Naive thymus-derived CD4-positive, alpha-beta T cell (primary cell): Measurements from ENCODE around the gene TUBB2B. TPM values are rescaled to one million over a fixed set of nuclear protein-coding genes. Genes with fewer than 3 reads are reported as not detected.
"Not testable (repeated sequence)": the region's sequence is repeated elsewhere in the genome, so short reads cannot be mapped to it uniquely, and the experiment has no call there.

ENCODE experiments used
- ATAC-seq: fragments of 150-1000 bp; cut with Tn5 transposase; 2 replicates; pipeline ENCODE4 v1.10.0; 2021; ENCODE audit warnings: mild to moderate bottlenecking, moderate library complexity
- CTCF ChIA-PET: fragments of 350-600 bp; sonication (Branson Sonifier 250); formaldehyde crosslinking; loops from one replicate; lab custom pipeline; 2021; ENCODE audit warnings: antibody characterized with exemption; lab: Charles Lee
- POLR2A ChIA-PET: fragments of 350-600 bp; sonication (Branson Sonifier 250); formaldehyde crosslinking; loops from one replicate; lab custom pipeline; 2021; ENCODE audit warnings: antibody characterized with exemption, inconsistent platforms; lab: Charles Lee
- DNase-seq, 9 donors: peaks; one replicate each; pipeline versions ENCODE4 v3.0.0 to v3.0.0-alpha.2; 2020 to 2022; ENCODE audit warnings: mixed read lengths in 1 of 9
- H3K27ac ChIP-seq: one replicate; pipeline ENCODE4 v1.7.0; 2013; ENCODE audit warnings: mild to moderate bottlenecking, low read depth, low read length, moderate library complexity
- H3K27me3 ChIP-seq, 2 donors: one replicate each; pipeline ENCODE4 v1.7.0; 2013; ENCODE audit warnings: low read length in 2 of 2, mild to moderate bottlenecking in 2 of 2, moderate library complexity in 2 of 2; ENCODE audit not compliant: control insufficient read depth in 2 of 2, insufficient read depth in 2 of 2
- H3K36me3 ChIP-seq, 3 experiments: 1 replicate in 2 of 3; 2 replicates in 1 of 3; pipeline ENCODE4 v1.7.0; 2013; ENCODE audit warnings: low read length in 3 of 3, mild to moderate bottlenecking in 3 of 3, moderate library complexity in 1 of 3; ENCODE audit not compliant: insufficient read depth in 3 of 3, control insufficient read depth in 2 of 3
- H3K4me1 ChIP-seq, 2 donors: one replicate each; pipeline ENCODE4 v1.7.0; 2013; ENCODE audit warnings: low read length in 2 of 2, mild to moderate bottlenecking in 2 of 2, moderate library complexity in 1 of 2; ENCODE audit not compliant: control insufficient read depth in 2 of 2, insufficient read depth in 2 of 2
- H3K4me3 ChIP-seq: 2 replicates; pipeline ENCODE4 v1.7.0; 2013; ENCODE audit warnings: mild to moderate bottlenecking, low read length
- H3K9me3 ChIP-seq, 3 experiments: 1 replicate in 2 of 3; 2 replicates in 1 of 3; pipeline ENCODE4 v1.7.0; 2013; ENCODE audit warnings: low read length in 3 of 3; ENCODE audit not compliant: control insufficient read depth in 2 of 3
- H3K27ac Mint-ChIP-seq, 9 donors: one replicate each; pipeline ENCODE4 v1.8.0; 2020 to 2022; ENCODE audit warnings: mixed read lengths in 9 of 9, mild to moderate bottlenecking in 8 of 9, moderate library complexity in 5 of 9, inconsistent platforms in 2 of 9
- H3K27me3 Mint-ChIP-seq, 5 donors: one replicate each; pipeline ENCODE4 v1.8.0; 2021 to 2022; ENCODE audit warnings: mixed read lengths in 5 of 5, mild to moderate bottlenecking in 1 of 5
- H3K36me3 Mint-ChIP-seq, 5 donors: one replicate each; pipeline ENCODE4 v1.8.0; 2020 to 2022; ENCODE audit warnings: mixed read lengths in 5 of 5, mild to moderate bottlenecking in 3 of 5, inconsistent platforms in 1 of 5
- H3K4me1 Mint-ChIP-seq, 7 donors: one replicate each; pipeline ENCODE4 v1.8.0; 2020 to 2022; ENCODE audit warnings: mixed read lengths in 7 of 7, mild to moderate bottlenecking in 3 of 7, inconsistent platforms in 1 of 7
- H3K4me3 Mint-ChIP-seq, 10 donors: one replicate each; pipeline ENCODE4 v1.8.0; 2020 to 2022; ENCODE audit warnings: mild to moderate bottlenecking in 10 of 10, mixed read lengths in 10 of 10, moderate library complexity in 6 of 10, inconsistent platforms in 2 of 10
- H3K9me3 Mint-ChIP-seq, 11 donors: one replicate each; pipeline ENCODE4 v1.8.0; 2020 to 2022; ENCODE audit warnings: mixed read lengths in 11 of 11, mild to moderate bottlenecking in 4 of 11, inconsistent platforms in 1 of 11, moderate library complexity in 1 of 11
- intact Hi-C, 2 donors: fragments of 100-400 bp; cut with micrococcal nuclease; formaldehyde crosslinking; loops; one replicate each; pipeline ENCODE4 v1.15.1; 2023
- polyA plus RNA-seq, 2 donors: library from polyadenylated mRNA; unstranded; fragments of 300-500 nt; fragmentation: Illumina TruSeq; gene quantifications; one replicate each; pipeline ENCODE4 v1.2.3, GENCODE V29; 2021
- total RNA-seq, 6 experiments: library from RNA in 5 of 6; stranded (reverse) in 5 of 6; gene quantifications; 1 replicate in 5 of 6; 2 replicates in 1 of 6; pipeline ENCODE4 v1.2.3 and lab custom pipeline; 2021 to 2026

TUBB2B gene
- total and polyA plus RNA-seq, 7 experiments from 2014 or later = 0.18 to 1.6 (median 0.40) TPM; not detected in 3

GRCh38 chr6:3247255-3248146 is 20.0 kb upstream of the TUBB2B start:
- Histone ChIP-seq H3K27me3 (no peaks in the 10 kb centered on the region), H3K27ac (no peak overlapping the region), H3K9me3 (no peaks in the 10 kb centered on the region), H3K4me3 (no peak overlapping the region), H3K36me3 (no peaks in the 10 kb centered on the region), H3K4me1 (peaks cover 7 to 8% of the 10 kb centered on the region in 2 donors)
- DNase-seq = no peak
- H3K27me3 Mint-ChIP-seq = peaks cover 32 to 63% (median 43%) of the 10 kb centered on the region in 5 donors
- H3K4me3 Mint-ChIP-seq = no peak overlapping the region
- CTCF ChIA-PET = interaction anchor here (1.1 kb wide), 1 partner anchor 12 kb away, joined by 4 read pairs; the partner anchor contains the start of gene PSMG4
- intact Hi-C loops = no loop called here
- peaks cover 0 to 1% (median 0%) of the 10 kb centered on the region in 11 donors for H3K9me3 Mint-ChIP-seq
- ATAC-seq = no peak
- no peak overlapping the region for H3K27ac Mint-ChIP-seq
- POLR2A ChIA-PET = no interaction called here
- peaks cover 6 to 12% (median 7%) of the 10 kb centered on the region in 7 donors for H3K4me1 Mint-ChIP-seq
- peaks cover 0 to 5% (median 0%) of the 10 kb centered on the region in 5 donors for H3K36me3 Mint-ChIP-seq

GRCh38 chr6:3245216-3245615 is 17.8 kb upstream of the TUBB2B start:
- H3K36me3 ChIP-seq = no peaks in the 10 kb centered on the region
- peaks cover 0 to 1% (median 0%) of the 10 kb centered on the region in 11 donors for H3K9me3 Mint-ChIP-seq
- H3K27me3 Mint-ChIP-seq = peaks cover 34 to 61% (median 44%) of the 10 kb centered on the region in 5 donors
- no peak overlapping the region for H3K4me3 Mint-ChIP-seq
- DNase-seq (no peak), ATAC-seq (no peak)
- H3K27ac Mint-ChIP-seq = no peak overlapping the region
- H3K36me3 Mint-ChIP-seq = peaks cover 0 to 5% (median 0%) of the 10 kb centered on the region in 5 donors
- no peaks in the 10 kb centered on the region for H3K4me1 ChIP-seq
- H3K27me3 ChIP-seq = no peaks in the 10 kb centered on the region
- H3K27ac ChIP-seq = no peak overlapping the region
- H3K4me3 ChIP-seq = no peak overlapping the region
- intact Hi-C loops = no loop called here
- no peaks in the 10 kb centered on the region for H3K9me3 ChIP-seq
- CTCF ChIA-PET = no interaction called here
- no peaks in the 10 kb centered on the region for H3K4me1 Mint-ChIP-seq
- POLR2A ChIA-PET = no interaction called here

GRCh38 chr6:3244832-3245161 is 17.3 kb upstream of the TUBB2B start:
- ATAC-seq, H3K36me3 Mint-ChIP-seq, H3K4me1 ChIP-seq, CTCF ChIA-PET, H3K27ac ChIP-seq, DNase-seq, intact Hi-C loops, H3K27me3 ChIP-seq, H3K27ac Mint-ChIP-seq, H3K36me3 ChIP-seq, H3K4me3 ChIP-seq, H3K9me3 ChIP-seq, H3K9me3 Mint-ChIP-seq, H3K4me3 Mint-ChIP-seq, POLR2A ChIA-PET, H3K4me1 Mint-ChIP-seq: not testable (repeated sequence)
- peaks cover 33 to 61% (median 42%) of the 10 kb centered on the region in 5 donors for H3K27me3 Mint-ChIP-seq

GRCh38 chr6:3244003-3244831 is 16.8 kb upstream of the TUBB2B start:
- Histone ChIP-seq H3K36me3 (no peaks in the 10 kb centered on the region), H3K9me3 (no peaks in the 10 kb centered on the region), H3K4me1 (no peaks in the 10 kb centered on the region), H3K4me3 (no peak overlapping the region), H3K27ac (no peak overlapping the region), H3K27me3 (no peaks in the 10 kb centered on the region)
- Mint-ChIP-seq H3K36me3 (peaks cover 0 to under 1% (median 0%) of the 10 kb centered on the region in 5 donors), H3K9me3 (peaks cover 0 to 1% (median 0%) of the 10 kb centered on the region in 11 donors), H3K27ac (no peak overlapping the region), H3K4me1 (no peaks in the 10 kb centered on the region), H3K4me3 (no peak overlapping the region), H3K27me3 (peaks cover 28 to 60% (median 37%) of the 10 kb centered on the region in 5 donors)
- CTCF ChIA-PET = no interaction called here
- no peak for ATAC-seq
- POLR2A ChIA-PET = no interaction called here
- no peak for DNase-seq
- intact Hi-C loops = no loop called here

- ChIA-PET POLR2A (interaction anchor here (0.6 kb wide), 1 partner anchor 76 kb away, joined by 4 read pairs; no protein-coding TSS in a partner anchor), CTCF (no interaction called here)
- intact Hi-C loops = no loop called here
- no peak overlapping the region for H3K4me3 Mint-ChIP-seq
- Histone ChIP-seq H3K9me3 (no peaks in the 10 kb centered on the region), H3K27ac (no peak overlapping the region), H3K27me3 (peaks cover 0 to 3% of the 10 kb centered on the region in 2 donors), H3K4me3 (no peak overlapping the region), H3K36me3 (no peaks in the 10 kb centered on the region), H3K4me1 (no peaks in the 10 kb centered on the region)
- H3K36me3 Mint-ChIP-seq = no peaks in the 10 kb centered on the region
- H3K9me3 Mint-ChIP-seq = peaks cover 0 to 1% (median 0%) of the 10 kb centered on the region in 11 donors
- ATAC-seq = no peak
- H3K4me1 Mint-ChIP-seq = no peaks in the 10 kb centered on the region
- DNase-seq = no peak
- H3K27ac Mint-ChIP-seq = no peak overlapping the region
- H3K27me3 Mint-ChIP-seq = peaks cover 30 to 59% (median 35%) of the 10 kb centered on the region in 5 donors
These were observed 15.3 kb upstream of the TUBB2B start for GRCh38 chr6:3242768-3243167.

GRCh38 chr6:3241745-3242144 is 14.3 kb upstream of the TUBB2B start:
- H3K27ac ChIP-seq, H3K4me1 Mint-ChIP-seq, H3K36me3 ChIP-seq, CTCF ChIA-PET, H3K4me1 ChIP-seq, H3K9me3 ChIP-seq, H3K27me3 ChIP-seq, intact Hi-C loops, H3K9me3 Mint-ChIP-seq, H3K4me3 ChIP-seq, DNase-seq, H3K4me3 Mint-ChIP-seq, H3K36me3 Mint-ChIP-seq, ATAC-seq, H3K27ac Mint-ChIP-seq, POLR2A ChIA-PET: not testable (repeated sequence)
- peaks cover 29 to 65% (median 38%) of the 10 kb centered on the region in 5 donors for H3K27me3 Mint-ChIP-seq
